NT2/D1 (cell line): ENCODE results near the gene FGFR2.

Experiments
- SUZ12 ChIP-seq: IDR thresholded peaks from 2 replicates; pipeline ENCODE4 v1.6.1; 2011; ENCODE audit not compliant: insufficient read length, insufficient read depth; ENCODE audit errors: extremely low read depth
- ZNF274 ChIP-seq: IDR thresholded peaks from 2 replicates; pipeline ENCODE4 v1.6.1; 2011; ENCODE audit warnings: mild to moderate bottlenecking, low read depth, low read length

- no peak for TF ChIP-seq ZNF274
- no peak for TF ChIP-seq SUZ12
Measured at GRCh38 chr10:121570315-121570714, 27.9 kb downstream of the FGFR2 start.
